ENCODE measurements around the gene C11orf68. TPM values are rescaled to one million over a fixed set of nuclear protein-coding genes. Genes with fewer than 3 reads are reported as not detected.

C11orf68 gene
- total and polyA plus RNA-seq, 7 donors: 52.8 to 98.7 (median 60.7) TPM

DNA sequence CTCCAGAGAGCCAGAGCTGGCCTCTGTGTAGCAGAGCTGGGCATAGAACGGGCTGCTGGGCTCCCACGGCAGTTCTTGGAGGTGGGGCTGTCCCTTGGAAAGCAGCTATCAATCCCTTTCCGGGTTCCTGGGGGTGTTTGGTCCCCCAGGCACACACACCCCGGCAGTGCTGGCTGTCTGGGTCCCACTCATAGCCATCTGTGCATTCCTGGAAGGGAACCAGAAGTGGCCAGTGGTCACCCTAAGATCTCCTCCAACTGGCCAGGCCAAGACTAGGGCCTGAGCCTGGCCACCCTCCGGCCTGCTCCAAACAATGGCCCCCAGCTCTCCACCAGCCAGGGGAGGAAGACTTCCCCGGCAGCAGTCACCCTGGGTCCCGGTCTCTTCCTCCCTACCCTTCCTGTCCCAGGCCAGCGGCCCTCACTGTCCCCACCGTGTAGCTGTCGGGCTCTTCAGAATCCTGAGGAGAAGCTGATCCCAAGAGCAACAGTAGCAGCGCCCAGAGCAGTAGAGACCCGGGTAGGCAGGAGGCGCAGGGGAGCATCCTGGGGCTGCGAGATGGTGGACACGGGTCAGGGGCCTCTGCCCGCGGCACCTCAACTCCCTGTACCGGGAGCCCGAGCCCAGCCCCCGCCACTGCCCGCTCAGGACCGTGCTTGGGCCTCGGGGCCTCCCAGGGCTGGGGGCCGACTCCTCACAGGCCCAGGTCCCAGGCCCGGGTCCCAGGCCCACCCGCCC lies 46.9 kb downstream of the C11orf68 start:
- 17 to 27% (median 22%) methylated on average over 17 to 26 of the region's 26 CpGs for WGBS, 3 donors
- TF ChIP-seq, protein P1, sequence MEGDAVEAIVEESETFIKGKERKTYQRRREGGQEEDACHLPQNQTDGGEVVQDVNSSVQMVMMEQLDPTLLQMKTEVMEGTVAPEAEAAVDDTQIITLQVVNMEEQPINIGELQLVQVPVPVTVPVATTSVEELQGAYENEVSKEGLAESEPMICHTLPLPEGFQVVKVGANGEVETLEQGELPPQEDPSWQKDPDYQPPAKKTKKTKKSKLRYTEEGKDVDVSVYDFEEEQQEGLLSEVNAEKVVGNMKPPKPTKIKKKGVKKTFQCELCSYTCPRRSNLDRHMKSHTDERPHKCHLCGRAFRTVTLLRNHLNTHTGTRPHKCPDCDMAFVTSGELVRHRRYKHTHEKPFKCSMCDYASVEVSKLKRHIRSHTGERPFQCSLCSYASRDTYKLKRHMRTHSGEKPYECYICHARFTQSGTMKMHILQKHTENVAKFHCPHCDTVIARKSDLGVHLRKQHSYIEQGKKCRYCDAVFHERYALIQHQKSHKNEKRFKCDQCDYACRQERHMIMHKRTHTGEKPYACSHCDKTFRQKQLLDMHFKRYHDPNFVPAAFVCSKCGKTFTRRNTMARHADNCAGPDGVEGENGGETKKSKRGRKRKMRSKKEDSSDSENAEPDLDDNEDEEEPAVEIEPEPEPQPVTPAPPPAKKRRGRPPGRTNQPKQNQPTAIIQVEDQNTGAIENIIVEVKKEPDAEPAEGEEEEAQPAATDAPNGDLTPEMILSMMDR (IDR thresholded peaks at IDR 0.05): no peak
- peaks cover 12% of the 10 kb centered on the region for H3K4me1 ChIP-seq
- no peaks in the 10 kb centered on the region for H3K27me3 ChIP-seq (ENCODE audit: insufficient read depth in 3 of 3, low read length in 2 of 3)
- DNase-seq (peak in 1 of 2 donors; percentile 66), ATAC-seq (peak; percentile 3 to 19 (median 6))
- peak overlapping the region; percentile 75 for H3K4me3 ChIP-seq
- H3K27ac ChIP-seq: peak overlapping the region; percentile 81
- H3K9me3 ChIP-seq: no peaks in the 10 kb centered on the region
- H3K36me3 ChIP-seq (ENCODE audit: insufficient read depth in 1 of 2, low read depth in 1 of 2): peaks cover 0 to 37% of the 10 kb centered on the region in 2 donors
- intact Hi-C loops (cut with DNase I): no loop called here

DNA sequence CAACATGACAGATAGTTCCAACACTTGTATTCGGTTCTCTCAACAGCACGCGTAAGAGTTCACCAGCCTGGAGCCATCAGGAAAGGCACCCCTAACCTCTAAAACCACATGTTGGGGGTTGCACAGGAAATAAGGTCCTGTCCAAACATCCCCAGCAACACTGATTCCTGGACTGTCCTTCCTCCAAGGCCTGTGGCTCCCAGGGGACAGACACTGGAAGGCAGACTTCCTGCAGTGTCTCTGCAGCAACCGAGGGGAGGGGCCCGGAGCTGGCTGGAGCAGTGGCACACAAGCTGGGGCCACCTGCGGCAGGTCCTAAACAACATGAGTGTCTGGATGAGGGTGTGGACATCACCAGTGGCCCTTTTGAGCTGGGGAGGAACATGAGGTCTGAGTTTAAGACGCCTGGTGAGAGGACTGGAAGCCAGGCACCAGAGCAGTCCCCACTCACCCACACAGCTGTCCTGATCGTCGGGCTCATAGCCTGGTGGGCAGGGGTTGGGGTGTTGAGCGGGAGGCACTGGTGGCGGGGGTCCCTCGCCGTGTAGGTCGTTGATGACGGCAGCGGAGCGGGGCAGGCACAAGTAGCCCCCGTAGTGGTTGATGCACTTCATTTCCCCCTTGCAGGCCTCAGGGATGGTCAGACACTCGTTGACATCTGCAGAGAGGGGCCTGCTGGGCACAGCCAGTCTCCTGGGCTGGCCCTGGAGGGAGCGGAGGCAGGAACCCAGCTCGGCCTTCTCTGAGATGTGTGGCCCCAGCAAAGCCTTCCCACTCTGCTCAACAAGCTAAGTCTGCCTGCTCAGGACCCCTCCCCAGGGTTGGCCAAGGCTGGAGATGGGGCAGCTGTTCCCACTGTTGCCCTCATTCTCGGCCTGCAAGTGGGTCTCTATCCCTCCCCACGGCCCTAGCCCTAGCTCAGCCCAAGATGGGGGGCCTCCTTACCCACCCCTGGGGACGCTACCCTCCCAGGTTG lies 47.9 kb downstream of the C11orf68 start:
- H3K4me1 ChIP-seq: peaks cover 12% of the 10 kb centered on the region
- intact Hi-C loops (cut with DNase I): no loop called here
- peak overlapping the region; percentile 75 for H3K4me3 ChIP-seq
- no peaks in the 10 kb centered on the region for H3K9me3 ChIP-seq
- H3K27me3 ChIP-seq (ENCODE audit: insufficient read depth in 3 of 3, low read length in 2 of 3): no peaks in the 10 kb centered on the region
- WGBS, 3 donors: 68 to 72% (median 71%) methylated on average over 24 of the region's 24 CpGs
- TF ChIP-seq, protein P1 (IDR thresholded peaks at IDR 0.05): no peak
- DNase-seq: peak; percentile 60 to 67
- peak overlapping the region; percentile 81 for H3K27ac ChIP-seq
- H3K36me3 ChIP-seq (ENCODE audit: insufficient read depth in 1 of 2, low read depth in 1 of 2): peaks cover 0 to 47% of the 10 kb centered on the region in 2 donors
- ATAC-seq: no peak

DNA sequence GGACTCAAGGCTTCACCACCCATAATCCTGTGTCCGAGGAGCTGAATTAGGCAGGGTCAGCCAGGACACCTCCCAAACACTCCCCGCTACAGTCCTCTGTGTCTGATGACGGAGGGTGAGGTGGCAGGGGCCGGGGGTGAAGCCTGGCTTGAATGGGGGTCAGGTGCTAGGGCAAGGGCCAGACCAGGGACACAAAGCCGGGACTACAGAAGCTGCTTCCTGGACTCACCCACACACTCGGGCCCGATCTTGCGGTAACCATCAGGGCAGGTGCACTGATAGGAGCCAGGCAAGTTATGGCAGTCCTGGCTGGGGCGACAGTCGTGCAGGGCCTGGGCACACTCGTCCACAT lies 48.6 kb downstream of the C11orf68 start:
- intact Hi-C loops (cut with DNase I): no loop called here
- Histone ChIP-seq H3K9me3 (no peaks in the 10 kb centered on the region), H3K36me3 (ENCODE audit: insufficient read depth in 1 of 2, low read depth in 1 of 2) (peaks cover 0 to 54% of the 10 kb centered on the region in 2 donors), H3K4me1 (peaks cover 12% of the 10 kb centered on the region), H3K27ac (peak overlapping the region; percentile 81), H3K27me3 (ENCODE audit: insufficient read depth in 3 of 3, low read length in 2 of 3) (no peaks in the 10 kb centered on the region), H3K4me3 (no peak overlapping the region)
- ATAC-seq (no peak), DNase-seq (no peak)
- TF ChIP-seq, protein P1 (IDR thresholded peaks at IDR 0.05): no peak
- 74 to 78% (median 76%) methylated on average over 11 of the region's 11 CpGs for WGBS, 3 donors

DNA sequence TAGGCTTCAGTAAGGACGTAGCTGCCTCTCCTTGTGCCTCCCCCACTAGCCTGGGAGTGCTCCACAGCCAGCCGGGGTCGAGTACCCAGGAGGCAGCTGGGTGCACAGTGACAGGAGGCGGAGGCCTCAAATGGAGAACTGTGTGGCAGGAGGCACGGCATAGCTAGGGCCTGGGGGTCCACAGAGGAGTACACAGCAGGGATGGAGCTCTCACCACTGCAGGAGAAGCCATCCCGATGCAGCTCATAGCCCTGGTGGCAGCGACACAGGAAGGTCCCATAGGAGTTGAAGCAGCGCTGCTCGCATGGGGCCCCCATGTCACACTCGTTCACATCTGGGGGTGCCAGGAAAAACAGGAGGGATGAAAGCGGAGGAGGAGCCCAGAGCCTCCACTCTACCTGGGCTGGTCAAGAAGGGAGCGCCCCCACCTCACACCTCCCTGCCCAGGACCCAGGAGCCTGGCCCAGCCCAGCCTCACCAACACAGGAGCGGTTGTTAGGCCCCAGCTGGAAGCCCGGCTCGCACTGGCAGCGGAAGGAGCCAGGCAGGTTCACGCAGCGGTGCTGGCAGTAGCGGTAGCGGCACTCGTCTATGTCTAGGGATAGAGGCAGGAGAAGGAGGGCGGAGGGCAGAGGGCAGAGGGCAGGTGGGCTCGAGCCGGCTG lies 49.1 kb downstream of the C11orf68 start:
- WGBS, 3 donors: 79 to 84% (median 82%) methylated on average over 24 of the region's 24 CpGs
- no peak overlapping the region for H3K4me3 ChIP-seq
- H3K4me1 ChIP-seq: peaks cover 12% of the 10 kb centered on the region
- TF ChIP-seq, protein P1 (IDR thresholded peaks at IDR 0.05): no peak
- no peak for ATAC-seq
- H3K27me3 ChIP-seq (ENCODE audit: insufficient read depth in 3 of 3, low read length in 2 of 3): no peaks in the 10 kb centered on the region
- H3K27ac ChIP-seq: no peak overlapping the region
- H3K36me3 ChIP-seq (ENCODE audit: insufficient read depth in 1 of 2, low read depth in 1 of 2): peaks cover 0 to 59% of the 10 kb centered on the region in 2 donors
- no peaks in the 10 kb centered on the region for H3K9me3 ChIP-seq
- intact Hi-C loops (cut with DNase I): no loop called here
- DNase-seq: no peak
